SK-N-SH treated with all-trans-retinoic acid at 6 μM for 48 hours (cell line): Measurements from ENCODE around the gene STYXL1.

Experiments
- ATAC-seq: fragments of 200-7000 bp; cut with Tn5 transposase; 3 replicates; pipeline ENCODE4 v1.9.1; 2020; ENCODE audit warnings: mild to moderate bottlenecking, moderate library complexity
- ARNTL ChIP-seq: fragments of 450-650 bp; formaldehyde crosslinking; IDR thresholded peaks from 2 replicates; pipeline ENCODE4 v1.5.0; 2020; ENCODE audit warnings: low read depth, mild to moderate bottlenecking, moderate library complexity, borderline replicate concordance
- BACH2 ChIP-seq: fragments of 250-450 bp; sonication (Bioruptor Pico); IDR thresholded peaks from 2 replicates; pipeline ENCODE4 v1.9.0; 2021; ENCODE audit warnings: mild to moderate bottlenecking, borderline replicate concordance
- CREB5 ChIP-seq: fragments of 250-450 bp; sonication (Bioruptor Pico); IDR thresholded peaks from 2 replicates; pipeline ENCODE4 v1.5.1; 2020; ENCODE audit warnings: low read depth, mild to moderate bottlenecking, moderate library complexity
- CSRNP3 ChIP-seq: fragments of 250-450 bp; sonication (Bioruptor Pico); IDR thresholded peaks from 2 replicates; pipeline ENCODE4 v1.5.1; 2021; ENCODE audit warnings: mild to moderate bottlenecking, moderate library complexity
- ESRRG ChIP-seq: fragments of 250-450 bp; sonication (Bioruptor Pico); IDR thresholded peaks from 2 replicates; pipeline ENCODE4 v1.6.1; 2021; ENCODE audit warnings: mild to moderate bottlenecking
- GLIS3 ChIP-seq: fragments of 250-450 bp; sonication (Bioruptor Pico); IDR thresholded peaks from 2 replicates; pipeline ENCODE4 v1.5.0; 2020; ENCODE audit warnings: mild to moderate bottlenecking, moderate library complexity
- ISL1 ChIP-seq: fragments of 250-450 bp; sonication (Bioruptor Pico); IDR thresholded peaks from 2 replicates; pipeline ENCODE4 v2.1.2; 2022; ENCODE audit warnings: mild to moderate bottlenecking, moderate library complexity
- OSR1 ChIP-seq: fragments of 250-450 bp; sonication (Bioruptor Pico); IDR thresholded peaks from 2 replicates; pipeline ENCODE4 v1.8.0; 2022; ENCODE audit warnings: moderate library complexity, mild to moderate bottlenecking, inconsistent platforms
- PATZ1 ChIP-seq: fragments of 250-450 bp; sonication (Bioruptor Pico); IDR thresholded peaks from 2 replicates; pipeline ENCODE4 v1.8.0; 2020; ENCODE audit warnings: mild to moderate bottlenecking, moderate library complexity, borderline replicate concordance
- POU6F1 ChIP-seq: fragments of 250-450 bp; sonication (Bioruptor Pico); IDR thresholded peaks from 2 replicates; pipeline ENCODE4 v1.8.0; 2021; ENCODE audit warnings: low read depth, mild to moderate bottlenecking, moderate library complexity, borderline replicate concordance
- RARB ChIP-seq: fragments of 250-450 bp; sonication (Bioruptor Pico); IDR thresholded peaks from 2 replicates; pipeline ENCODE4 v1.8.0; 2021; ENCODE audit warnings: mild to moderate bottlenecking, moderate library complexity
- SNAI2 ChIP-seq: fragments of 250-450 bp; sonication (Bioruptor Pico); IDR thresholded peaks from 2 replicates; pipeline ENCODE4 v1.5.0; 2020; ENCODE audit warnings: mild to moderate bottlenecking, moderate library complexity
- TCF4 ChIP-seq: fragments of 250-450 bp; sonication (Bioruptor Pico); IDR thresholded peaks from 2 replicates; pipeline ENCODE4 v1.8.0; 2021; ENCODE audit warnings: mild to moderate bottlenecking, moderate library complexity, borderline replicate concordance
- TOX ChIP-seq: fragments of 250-450 bp; sonication (Bioruptor Pico); IDR thresholded peaks from 2 replicates; pipeline ENCODE4 v1.8.0; 2021; ENCODE audit warnings: mild to moderate bottlenecking, moderate library complexity, borderline replicate concordance
- TSHZ2 ChIP-seq: fragments of 250-450 bp; sonication (Bioruptor Pico); IDR thresholded peaks from 2 replicates; pipeline ENCODE4 v1.5.0; 2020; ENCODE audit warnings: mild to moderate bottlenecking, moderate library complexity
- ZC3H10 ChIP-seq: fragments of 250-450 bp; sonication (Bioruptor Pico); IDR thresholded peaks from 2 replicates; pipeline ENCODE4 v1.5.1; 2021; ENCODE audit warnings: mild to moderate bottlenecking, moderate library complexity
- ZFP3 ChIP-seq: fragments of 250-450 bp; sonication (Bioruptor Pico); IDR thresholded peaks from 2 replicates; pipeline ENCODE4 v1.5.0; 2020; ENCODE audit warnings: mild to moderate bottlenecking, moderate library complexity
- ZFP30 ChIP-seq: fragments of 450-650 bp; formaldehyde crosslinking; IDR thresholded peaks from 2 replicates; pipeline ENCODE4 v1.5.0; 2022; ENCODE audit warnings: mild to moderate bottlenecking, moderate library complexity
- ZNF70 ChIP-seq: fragments of 450-650 bp; formaldehyde crosslinking; IDR thresholded peaks from 2 replicates; pipeline ENCODE4 v1.5.0; 2020; ENCODE audit warnings: mild to moderate bottlenecking, moderate library complexity
- ZNF8 ChIP-seq: fragments of 450-650 bp; formaldehyde crosslinking; IDR thresholded peaks from 2 replicates; pipeline ENCODE4 v1.5.0; 2020; ENCODE audit warnings: mild to moderate bottlenecking, moderate library complexity

Gene STYXL1

GRCh38 chr7:75984130-75985008 lies 63.4 kb downstream of the STYXL1 start:
- TF ChIP-seq ESRRG (no peak), TOX (CRISPR knock-in tag) (no peak), TSHZ2 (CRISPR knock-in tag) (no peak), BACH2 (CRISPR knock-in tag) (no peak), ZFP30 (CRISPR knock-in tag) (no peak), ZNF70 (CRISPR knock-in tag) (no peak), ZNF8 (CRISPR knock-in tag) (no peak), ZFP3 (CRISPR knock-in tag) (no peak), PATZ1 (no peak), RARB (CRISPR knock-in tag) (no peak), POU6F1 (CRISPR knock-in tag) (no peak), GLIS3 (CRISPR knock-in tag) (no peak), OSR1 (no peak), CSRNP3 (CRISPR knock-in tag) (no peak), ISL1 (CRISPR knock-in tag) (no peak), TCF4 (CRISPR knock-in tag) (no peak), ARNTL (CRISPR knock-in tag) (no peak), ZC3H10 (no peak), SNAI2 (CRISPR knock-in tag) (no peak)
- ATAC-seq, result no peak

GRCh38 chr7:75983471-75984129 lies 64.2 kb downstream of the STYXL1 start:
- no peak for ATAC-seq
- TF ChIP-seq TOX (CRISPR knock-in tag) (no peak), ZNF8 (CRISPR knock-in tag) (no peak), ISL1 (CRISPR knock-in tag) (no peak), TSHZ2 (CRISPR knock-in tag) (no peak), ARNTL (CRISPR knock-in tag) (no peak), ZC3H10 (no peak), GLIS3 (CRISPR knock-in tag) (no peak), CREB5 (CRISPR knock-in tag) (no peak), ZNF70 (CRISPR knock-in tag) (no peak), PATZ1 (no peak), ESRRG (no peak), ZFP30 (CRISPR knock-in tag) (no peak), CSRNP3 (CRISPR knock-in tag) (no peak), SNAI2 (CRISPR knock-in tag) (no peak)
- TF ChIP-seq, all 23 proteins: peak for 0
